GM12873 (cell line): ENCODE measurements around the gene PARPBP.

Experiments
- CTCF ChIP-seq: IDR thresholded peaks from 2 replicates; pipeline ENCODE4 v1.5.1; 2012; ENCODE audit warnings: low read depth, mild to moderate bottlenecking, moderate library complexity, low read length, control low read depth; ENCODE audit not compliant: insufficient read depth; ENCODE audit errors: missing control alignments

Gene PARPBP

GRCh38 chr12:102119674-102120563 lies at the start of gene PARPBP, which contains the start of gene NUP37:
PARPBP (plus strand) TSS chr12:102120183; CDS start chr12:102123889, 3,706 bp downstream.
NUP37 (minus strand) TSS chr12:102120114; CDS start chr12:102118518, 1,596 bp downstream.
- TF ChIP-seq CTCF, result peak; percentile 13

DNA sequence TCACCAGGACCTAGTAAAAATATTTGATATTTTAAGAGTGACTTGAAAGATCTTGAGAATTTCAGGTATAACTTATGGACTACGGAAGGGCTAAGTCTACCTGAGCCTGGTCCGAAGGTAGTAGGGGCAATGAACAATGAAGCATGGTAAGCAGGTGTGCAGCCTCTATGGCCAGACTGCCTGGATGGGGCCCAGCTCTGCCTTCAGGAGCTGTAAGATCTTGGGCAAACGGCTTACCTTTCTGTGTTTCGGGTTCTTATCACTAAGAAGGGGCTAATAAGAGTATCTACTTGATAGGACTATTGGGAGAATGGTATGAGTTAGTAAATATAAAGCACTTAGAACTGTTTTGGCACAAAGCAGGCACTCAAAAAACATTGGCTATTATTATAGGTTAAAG lies 39.1 kb upstream of the PARPBP start:
- no peak for TF ChIP-seq CTCF

GRCh38 chr12:102093319-102093718 lies 26.7 kb upstream of the PARPBP start:
- TF ChIP-seq CTCF, result no peak

- peak; percentile 53 for TF ChIP-seq CTCF
Measured at GRCh38 chr12:102095677-102096263, 24.2 kb upstream of the PARPBP start.

DNA sequence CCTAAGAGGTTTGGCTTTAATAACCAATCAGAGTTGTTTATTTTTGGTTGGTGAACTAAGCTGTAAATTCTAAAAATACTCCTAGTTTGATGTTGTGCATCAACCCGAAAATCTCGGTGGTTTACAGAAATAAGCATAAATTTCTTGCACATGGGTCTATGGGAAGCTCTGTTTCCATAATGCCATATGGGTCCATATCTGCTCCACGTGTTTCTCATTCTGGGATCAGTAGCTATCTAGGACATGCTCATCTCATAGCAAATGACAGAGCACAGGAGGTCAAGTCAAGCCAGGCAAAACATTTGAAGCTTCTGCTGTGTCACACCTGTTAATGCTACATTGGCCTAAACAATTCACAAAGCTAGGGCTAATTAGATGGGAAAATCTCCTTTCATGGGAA lies 23.1 kb upstream of the PARPBP start:
- no peak for TF ChIP-seq CTCF

GRCh38 chr12:102106905-102107304 lies 13.1 kb upstream of the PARPBP start:
- no peak for TF ChIP-seq CTCF

GRCh38 chr12:102107970-102108369 lies 12.0 kb upstream of the PARPBP start:
- TF ChIP-seq CTCF, result no peak
